ENCODE measurements around the gene TMEM151B.

DNA sequence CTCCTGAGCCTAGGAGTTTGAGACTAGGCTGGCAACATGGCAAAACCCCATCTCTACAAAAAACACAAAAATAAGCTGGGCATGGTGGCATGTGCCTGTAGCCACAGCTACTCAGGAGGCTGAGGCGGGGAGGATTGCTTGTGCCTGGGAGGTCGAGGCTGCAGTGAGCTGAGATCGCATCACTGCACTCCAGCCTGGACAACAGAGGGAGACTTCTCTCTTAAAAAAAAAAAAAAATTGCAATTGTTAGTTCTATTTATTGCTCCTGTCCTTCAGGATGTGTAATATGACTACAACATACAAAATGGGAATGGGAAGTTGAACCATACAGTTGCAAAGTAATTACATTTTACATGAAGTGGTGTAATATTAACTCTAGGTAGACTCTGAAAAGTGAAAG is 51.0 kb downstream of the TMEM151B start:
- TF ChIP-seq GABPA (tag; conservative IDR thresholded peaks at IDR 0.05; ENCODE audit: low read depth) (no peak), FOXK1 (CRISPR knock-in tag; IDR thresholded peaks at IDR 0.05; ENCODE audit: borderline replicate concordance) (no peak), NR3C1 (CRISPR knock-in tag; IDR thresholded peaks at IDR 0.05) (no peak)

Measured in K562 (cell line).